GM19455 (cell line): ENCODE data around the gene IDE.
"Not testable (repeated sequence)": the region's sequence is repeated elsewhere in the genome, so short reads cannot be mapped to it uniquely, and the experiment has no call there.

ENCODE experiments used
- ATAC-seq: cut with Tn5 transposase; IDR thresholded peaks from one replicate; pipeline ENCODE4 v1.9.1; 2021; ENCODE audit not compliant: unreplicated experiment

IDE gene

GRCh38 chr10:92492748-92493240 is 81.1 kb downstream of the IDE start:
- ATAC-seq = no peak

GRCh38 chr10:92490387-92490786 is 83.5 kb downstream of the IDE start:
- no peak for ATAC-seq

- no peak for ATAC-seq
Measured at GRCh38 chr10:92486637-92487036, 87.3 kb downstream of the IDE start.

GRCh38 chr10:92483539-92483938 is 90.4 kb downstream of the IDE start:
- no peak for ATAC-seq

GRCh38 chr10:92480413-92480812 is 93.5 kb downstream of the IDE start:
- no peak for ATAC-seq

GRCh38 chr10:92479547-92479946 is 94.3 kb downstream of the IDE start:
- ATAC-seq = no peak

GRCh38 chr10:92478536-92478935 is 95.4 kb downstream of the IDE start:
- no peak for ATAC-seq

GRCh38 chr10:92475357-92475868 is 98.5 kb downstream of the IDE start:
- ATAC-seq = no peak

- no peak for ATAC-seq
Measured at GRCh38 chr10:92470026-92470425, 103.9 kb downstream of the IDE start.

GRCh38 chr10:92464364-92464763 is 109.5 kb downstream of the IDE start:
- no peak for ATAC-seq

- no peak for ATAC-seq
Measured at GRCh38 chr10:92463582-92463981, 110.3 kb downstream of the IDE start.

- not testable (repeated sequence) for ATAC-seq
Measured at GRCh38 chr10:92454955-92455354, 118.9 kb downstream of the IDE start.

GRCh38 chr10:92452313-92452712 is 121.6 kb downstream of the IDE start:
- no peak for ATAC-seq

GRCh38 chr10:92451431-92451830 is 122.5 kb downstream of the IDE start:
- no peak for ATAC-seq

GRCh38 chr10:92450896-92451295 is 123.0 kb downstream of the IDE start:
- ATAC-seq = no peak

- no peak for ATAC-seq
Measured at GRCh38 chr10:92440578-92440977, 133.3 kb downstream of the IDE start.

GRCh38 chr10:92438220-92438619 is 135.7 kb downstream of the IDE start:
- no peak for ATAC-seq

- ATAC-seq = no peak
Measured at GRCh38 chr10:92436611-92437010, 137.3 kb downstream of the IDE start.

GRCh38 chr10:92436065-92436464 is 137.8 kb downstream of the IDE start:
- ATAC-seq = not testable (repeated sequence)

- ATAC-seq = no peak
Measured at GRCh38 chr10:92434385-92434784, 139.5 kb downstream of the IDE start.

GRCh38 chr10:92432596-92432995 is 141.3 kb downstream of the IDE start:
- ATAC-seq = no peak

GRCh38 chr10:92430103-92430502 is 143.8 kb downstream of the IDE start:
- no peak for ATAC-seq

- no peak for ATAC-seq
Measured at GRCh38 chr10:92421550-92421949, 152.3 kb downstream of the IDE start.
